Esophagus muscularis mucosa (tissue), 4 donors: ENCODE data around the gene NDRG4. TPM values are rescaled to one million over a fixed set of nuclear protein-coding genes. Genes with fewer than 3 reads are reported as not detected.

Experiments
- DNase-seq: peaks from one replicate; pipeline ENCODE4 v3.0.0-alpha.2; 2017; ENCODE audit errors: extremely low spot score
- H3K27ac ChIP-seq, 4 donors: fragments of 200-600 bp; sonication (generic); replicated peaks in 1 of 4; 1 replicate in 3 of 4; 2 replicates in 1 of 4; pipeline ENCODE4 v1.5.1; 2016 to 2019; ENCODE audit warnings: mild to moderate bottlenecking in 1 of 4
- H3K27me3 ChIP-seq, 4 donors: fragments of 200-600 bp; sonication (generic); one replicate each; pipeline versions ENCODE4 v1.5.1 to v1.6.0; 2016 to 2019
- H3K36me3 ChIP-seq, 4 donors: fragments of 200-600 bp; sonication (generic); one replicate each; pipeline ENCODE4 v1.5.1; 2016 to 2019
- H3K4me1 ChIP-seq, 4 donors: fragments of 200-600 bp; sonication (generic); one replicate each; pipeline ENCODE4 v1.5.1; 2016 to 2019
- H3K4me3 ChIP-seq, 4 donors: fragments of 200-600 bp; sonication (generic); 1 replicate in 2 of 4; 2 replicates in 2 of 4; pipeline ENCODE4 v1.5.1; 2016 to 2019; ENCODE audit warnings: mild to moderate bottlenecking in 4 of 4, moderate library complexity in 1 of 4
- H3K9me3 ChIP-seq, 4 donors: fragments of 200-600 bp; sonication (generic); 1 replicate in 3 of 4; 2 replicates in 1 of 4; pipeline ENCODE4 v1.5.1; 2016 to 2019
- CTCF ChIP-seq, 3 experiments: fragments of 200-600 bp in 2 of 3; fragments of 450-650 bp in 1 of 3; sonication (generic) in 2 of 3; IDR thresholded peaks; one replicate each; pipeline ENCODE4 v1.5.1; 2017 to 2019; ENCODE audit warnings: antibody characterized with exemption in 3 of 3, mild to moderate bottlenecking in 2 of 3, moderate library complexity in 1 of 3
- EP300 ChIP-seq: sonication (generic); formaldehyde crosslinking; IDR thresholded peaks from one replicate; pipeline ENCODE4 v1.6.1; 2017; ENCODE audit warnings: antibody characterized with exemption
- POLR2A ChIP-seq: fragments of 450-650 bp; IDR thresholded peaks from one replicate; pipeline ENCODE4 v1.6.1; 2017; ENCODE audit warnings: antibody characterized with exemption, moderate library complexity, mild to moderate bottlenecking, low read depth
- POLR2AphosphoS5 ChIP-seq, 2 donors: sonication (generic); formaldehyde crosslinking; IDR thresholded peaks; one replicate each; pipeline ENCODE4 v1.6.1; 2017; ENCODE audit warnings: antibody characterized with exemption in 2 of 2
- WGBS: methylation state at CpG from one replicate; pipeline ENCODE4 v1.1.5; 2018; 5-methylcytosine and 5-hydroxymethylcytosine counted together
- intact Hi-C: fragments of 100-400 bp; cut with DNase I; formaldehyde crosslinking; loops from one replicate; pipeline ENCODE4 v1.15.1; 2023
- total RNA-seq, 4 donors: library from RNA; depleted of rRNA; stranded (reverse); fragments of >200 nt; gene quantifications; one replicate each; pipeline versions ENCODE4 v1.1.0 to v1.2.1, GENCODE V29; 2016

The NDRG4 gene
- total RNA-seq, 4 donors from 2014 or later = 11.1 to 14.8 (median 12.3) TPM

GRCh38 chr16:58499092-58499511 is 841 bp upstream of the NDRG4 start:
- Histone ChIP-seq H3K27me3 (peaks cover 0 to 42% (median 6%) of the 10 kb centered on the region in 4 donors), H3K4me1 (peaks cover 30 to 39% (median 33%) of the 10 kb centered on the region in 4 donors), H3K36me3 (peaks cover 0 to 27% (median 0%) of the 10 kb centered on the region in 4 donors), H3K27ac (no peak overlapping the region), H3K9me3 (no peaks in the 10 kb centered on the region), H3K4me3 (no peak overlapping the region)
- TF ChIP-seq POLR2AphosphoS5 (IDR thresholded peaks at IDR 0.05) = no peak
- no peak for TF ChIP-seq POLR2A
- TF ChIP-seq CTCF (IDR thresholded peaks at IDR 0.05) = no peak
- no peak for TF ChIP-seq EP300
- DNase-seq = no peak
- intact Hi-C loops = no loop called here
- WGBS = 87% methylated on average over 10 of the region's 10 CpGs

DNA sequence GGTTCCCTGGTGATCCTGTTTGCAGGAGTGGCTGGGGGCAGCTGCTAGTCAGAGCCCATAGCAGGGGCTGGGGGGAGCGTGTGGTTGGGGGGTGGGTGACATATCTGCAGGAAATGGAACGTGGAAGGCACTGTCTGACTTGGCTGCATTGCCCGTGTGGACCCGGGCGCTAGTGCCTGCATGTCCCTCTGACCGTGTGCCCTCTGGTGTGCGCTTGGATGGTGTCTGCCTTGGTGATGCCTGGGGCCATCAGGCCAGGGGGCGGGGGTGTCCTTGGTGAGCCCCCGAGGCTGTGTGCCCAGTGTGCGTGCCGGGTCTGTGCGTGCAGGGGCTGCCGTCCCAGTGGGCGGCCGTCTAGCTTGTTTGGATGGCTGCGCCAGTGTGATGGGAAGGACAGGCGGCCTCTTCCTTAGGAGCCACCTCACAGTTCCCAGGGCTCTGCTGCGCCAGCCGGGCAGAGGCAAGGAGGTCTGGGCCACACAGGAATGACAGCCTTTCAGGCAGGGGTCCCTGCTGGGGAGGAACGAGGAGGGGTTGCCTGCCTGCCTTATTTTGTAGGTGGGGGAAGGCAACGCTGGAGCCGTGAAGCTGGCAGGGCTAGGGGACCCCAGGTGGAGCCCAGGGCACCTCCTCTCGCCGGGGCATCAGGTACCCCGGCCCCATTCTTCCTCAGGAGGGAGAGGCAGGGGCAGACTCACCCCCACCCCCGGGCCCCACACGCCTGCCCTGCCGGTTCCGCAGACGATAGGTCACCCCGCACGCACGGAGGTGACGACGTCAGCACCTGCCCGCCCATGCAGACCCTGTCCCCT is 693 bp downstream of the NDRG4 start:
- 33% methylated on average over 15 of the region's 36 CpGs for WGBS
- peaks cover 0 to 33% (median 0%) of the 10 kb centered on the region in 4 donors for H3K36me3 ChIP-seq
- intact Hi-C loops = no loop called here
- no peak overlapping the region for H3K27ac ChIP-seq
- no peak for DNase-seq
- peak overlapping the region; percentile 41 to 54 (median 44) for H3K4me3 ChIP-seq
- no peaks in the 10 kb centered on the region for H3K9me3 ChIP-seq
- H3K27me3 ChIP-seq = peaks cover 0 to 47% (median 6%) of the 10 kb centered on the region in 4 donors
- TF ChIP-seq CTCF (IDR thresholded peaks at IDR 0.05) = no peak
- no peak for TF ChIP-seq EP300
- TF ChIP-seq POLR2AphosphoS5 (IDR thresholded peaks at IDR 0.05) = no peak
- TF ChIP-seq POLR2A = no peak
- H3K4me1 ChIP-seq = peaks cover 21 to 28% (median 24%) of the 10 kb centered on the region in 4 donors

- WGBS = 28% methylated on average over 14 of the region's 42 CpGs
- Histone ChIP-seq H3K36me3 (peaks cover 0 to 42% (median under 1%) of the 10 kb centered on the region in 4 donors), H3K9me3 (no peaks in the 10 kb centered on the region), H3K27ac (no peak overlapping the region), H3K27me3 (peaks cover 0 to 52% (median 6%) of the 10 kb centered on the region in 4 donors), H3K4me3 (peak overlapping the region; percentile 41 to 54 (median 44)), H3K4me1 (peaks cover 13 to 23% (median 20%) of the 10 kb centered on the region in 4 donors)
- intact Hi-C loops = no loop called here
- TF ChIP-seq EP300 (no peak), CTCF (IDR thresholded peaks at IDR 0.05) (no peak), POLR2A (no peak), POLR2AphosphoS5 (IDR thresholded peaks at IDR 0.05) (no peak)
- DNase-seq = no peak
Observed at GRCh38 chr16:58501242-58502131, 1.5 kb downstream of the NDRG4 start.

DNA sequence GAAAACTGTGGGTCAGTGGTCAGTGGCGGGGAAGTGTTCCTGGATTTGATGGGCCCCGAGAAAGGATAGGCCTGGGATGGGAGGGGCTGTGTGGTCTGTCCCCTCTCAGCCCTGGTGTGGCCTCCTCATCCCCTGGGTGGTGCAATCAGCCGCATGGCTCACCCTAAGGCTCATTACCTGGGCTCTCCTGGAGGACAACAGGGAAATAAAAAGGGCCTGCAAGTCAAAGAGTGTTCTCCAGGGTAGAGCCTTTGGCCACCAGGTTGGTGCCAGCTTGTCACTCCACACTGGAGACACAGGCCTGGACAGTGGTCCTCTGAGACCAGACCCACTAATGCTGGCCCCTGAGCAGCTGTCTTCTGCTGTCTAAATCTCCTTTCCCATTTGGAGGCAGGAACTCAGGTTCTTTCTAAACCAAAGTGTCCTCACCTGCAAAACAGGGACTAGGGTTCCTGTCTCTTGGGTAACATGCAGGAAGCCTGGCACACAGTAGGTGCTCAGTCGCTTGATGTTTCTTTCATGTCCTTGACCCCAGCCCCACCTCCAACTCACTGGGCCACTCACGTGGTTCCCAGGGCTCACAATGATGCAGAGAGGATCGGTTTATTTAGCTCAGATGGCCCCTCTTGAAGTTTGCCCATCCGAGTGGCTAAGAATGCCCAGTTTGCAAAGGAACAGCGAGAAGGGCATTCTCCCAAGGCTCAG is 2.4 kb downstream of the NDRG4 start:
- no peak overlapping the region for H3K27ac ChIP-seq
- H3K4me3 ChIP-seq = no peak overlapping the region
- no peak for TF ChIP-seq CTCF (IDR thresholded peaks at IDR 0.05)
- no peak for TF ChIP-seq EP300
- no peak for TF ChIP-seq POLR2AphosphoS5 (IDR thresholded peaks at IDR 0.05)
- no peak for TF ChIP-seq POLR2A
- H3K9me3 ChIP-seq = no peaks in the 10 kb centered on the region
- intact Hi-C loops = no loop called here
- 82% methylated on average over 8 of the region's 8 CpGs for WGBS
- H3K36me3 ChIP-seq = peaks cover 0 to 51% (median 1%) of the 10 kb centered on the region in 4 donors
- peaks cover 12 to 23% (median 20%) of the 10 kb centered on the region in 4 donors for H3K4me1 ChIP-seq
- no peak for DNase-seq
- H3K27me3 ChIP-seq = peaks cover 0 to 60% (median 6%) of the 10 kb centered on the region in 4 donors
